HG02798 (cell line): ENCODE results near the gene CFAP74.

ENCODE experiments used
- ATAC-seq: cut with Tn5 transposase; IDR thresholded peaks from one replicate; pipeline ENCODE4 v1.9.1; 2021; ENCODE audit warnings: mild to moderate bottlenecking; ENCODE audit not compliant: unreplicated experiment, poor library complexity

Gene CFAP74

DNA sequence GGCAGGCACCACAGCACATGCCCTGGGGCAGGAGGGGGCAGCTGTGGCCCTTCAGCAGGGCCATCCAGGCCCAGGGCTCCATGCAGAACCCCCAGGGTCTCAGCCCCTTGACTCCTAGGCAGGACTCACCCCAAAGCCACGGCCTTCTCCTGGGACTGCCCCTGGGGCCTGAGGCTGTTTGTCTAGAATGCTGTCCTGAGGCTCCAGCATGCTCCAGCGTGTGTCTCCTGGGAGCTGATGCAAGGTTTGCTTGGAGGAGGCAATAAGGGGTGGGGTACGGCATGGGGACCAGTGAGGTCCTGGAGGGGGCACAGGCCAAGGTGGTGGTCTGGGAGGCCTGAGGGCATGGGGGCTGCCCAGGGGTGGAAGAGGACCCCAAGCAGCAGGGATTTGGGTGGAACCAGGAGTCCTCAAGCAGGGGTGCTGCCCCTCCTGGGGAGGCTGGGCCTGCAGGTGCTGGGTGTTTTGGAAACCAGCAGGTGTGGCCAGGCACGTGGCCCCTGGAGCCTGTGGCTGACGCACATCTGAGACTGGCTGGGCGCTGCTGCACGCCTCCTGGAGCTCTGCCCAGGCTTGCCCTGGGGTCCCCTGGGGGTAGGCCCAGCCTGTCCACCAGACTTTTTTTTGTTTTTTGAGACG lies 96.4 kb downstream of the CFAP74 start:
- peak; percentile 33 for ATAC-seq

DNA sequence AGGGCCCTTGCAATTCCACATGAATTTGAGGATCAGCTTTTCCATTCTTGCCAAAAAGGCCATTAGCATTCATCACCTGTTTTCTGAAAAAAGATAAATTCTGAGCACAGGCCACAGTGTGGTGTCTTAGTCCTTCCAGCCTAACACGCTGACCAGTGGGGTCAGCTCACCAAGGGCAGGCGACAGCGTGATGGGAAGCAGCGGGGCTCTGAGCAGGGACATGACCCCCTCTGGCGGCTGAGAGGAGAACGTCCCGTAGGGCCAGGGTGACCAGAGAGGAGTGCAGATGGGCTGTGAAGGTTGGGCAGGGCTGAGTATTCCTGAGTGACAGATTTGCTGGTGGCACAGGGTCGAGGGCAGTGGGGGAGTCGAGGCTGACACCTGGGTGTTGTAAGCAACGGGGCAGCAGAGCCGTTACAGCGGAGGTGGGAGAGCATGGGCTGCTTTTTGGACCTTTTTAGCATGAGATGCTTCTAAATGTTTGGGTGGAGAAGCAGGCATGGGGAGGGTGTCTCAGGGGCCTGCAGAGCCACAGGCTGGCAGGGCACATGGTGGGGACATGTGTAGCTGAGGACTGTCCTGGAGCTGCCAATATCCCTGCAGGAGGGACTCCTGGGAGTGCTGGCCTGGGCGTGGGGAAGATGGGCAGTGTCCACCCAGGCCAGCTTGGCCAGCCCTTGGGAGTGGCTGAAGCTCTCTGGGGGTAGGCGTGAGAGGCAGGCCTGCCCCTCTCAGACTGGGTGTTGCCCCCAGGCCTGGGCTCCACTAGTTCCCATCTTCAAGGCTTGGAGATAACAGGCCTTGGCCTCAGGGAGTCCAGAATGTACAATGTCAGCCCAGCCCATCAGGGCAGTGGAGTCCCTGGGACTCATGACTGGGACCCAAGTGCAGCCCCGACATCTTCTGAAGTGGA lies 97.1 kb downstream of the CFAP74 start:
- ATAC-seq: no peak

DNA sequence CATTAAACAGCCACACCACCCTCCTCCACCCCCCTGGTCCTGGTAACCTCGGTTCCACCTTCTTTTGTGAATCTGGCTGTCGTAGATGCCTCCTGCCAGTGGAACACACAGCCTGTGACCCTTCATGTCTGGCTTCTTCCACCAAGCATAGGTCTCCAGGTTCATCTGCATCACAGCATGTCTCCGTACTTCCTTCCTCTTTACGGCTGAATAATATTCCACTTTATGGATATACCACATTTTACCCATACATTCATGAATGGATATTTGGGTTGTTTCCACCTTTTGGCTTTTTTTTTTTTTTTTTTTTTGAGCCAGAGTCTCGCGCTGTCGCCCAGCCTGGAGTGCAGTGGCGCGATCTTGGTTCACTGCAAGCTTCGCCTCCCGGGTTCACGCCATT lies 100.4 kb downstream of the CFAP74 start:
- ATAC-seq: no peak

DNA sequence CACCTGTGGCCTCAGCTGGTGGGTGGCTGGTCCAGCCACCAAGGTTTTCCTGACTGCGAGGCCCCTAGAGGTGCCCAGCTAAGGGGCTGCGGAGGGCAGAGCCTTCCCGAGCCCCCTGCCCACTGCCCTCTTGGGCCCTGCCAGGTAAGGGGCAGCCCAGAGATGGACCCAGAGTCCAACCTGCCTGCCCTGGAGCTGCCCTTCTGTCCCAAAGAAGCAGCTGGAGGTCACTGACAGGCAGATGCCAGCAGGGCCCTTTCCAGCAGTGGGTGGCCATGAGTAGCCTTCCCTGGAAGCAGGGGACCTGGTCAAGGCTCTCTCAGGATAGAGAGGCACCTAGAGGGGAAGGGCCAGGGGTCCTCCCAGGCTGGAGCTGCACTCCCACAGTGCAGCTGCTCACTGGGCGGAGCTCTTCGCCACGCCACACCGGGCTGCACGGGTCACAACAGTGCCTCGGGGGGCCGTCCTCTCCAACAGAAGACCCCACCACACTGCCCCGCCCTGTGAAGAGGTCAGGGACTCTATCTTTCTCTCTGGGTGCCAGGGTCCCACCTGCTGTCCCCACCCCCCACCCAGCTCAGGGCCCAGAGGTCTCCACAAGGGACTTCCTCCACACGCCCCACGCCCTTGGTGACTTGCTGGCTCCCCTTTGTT lies 101.8 kb downstream of the CFAP74 start:
- ATAC-seq: no peak

DNA sequence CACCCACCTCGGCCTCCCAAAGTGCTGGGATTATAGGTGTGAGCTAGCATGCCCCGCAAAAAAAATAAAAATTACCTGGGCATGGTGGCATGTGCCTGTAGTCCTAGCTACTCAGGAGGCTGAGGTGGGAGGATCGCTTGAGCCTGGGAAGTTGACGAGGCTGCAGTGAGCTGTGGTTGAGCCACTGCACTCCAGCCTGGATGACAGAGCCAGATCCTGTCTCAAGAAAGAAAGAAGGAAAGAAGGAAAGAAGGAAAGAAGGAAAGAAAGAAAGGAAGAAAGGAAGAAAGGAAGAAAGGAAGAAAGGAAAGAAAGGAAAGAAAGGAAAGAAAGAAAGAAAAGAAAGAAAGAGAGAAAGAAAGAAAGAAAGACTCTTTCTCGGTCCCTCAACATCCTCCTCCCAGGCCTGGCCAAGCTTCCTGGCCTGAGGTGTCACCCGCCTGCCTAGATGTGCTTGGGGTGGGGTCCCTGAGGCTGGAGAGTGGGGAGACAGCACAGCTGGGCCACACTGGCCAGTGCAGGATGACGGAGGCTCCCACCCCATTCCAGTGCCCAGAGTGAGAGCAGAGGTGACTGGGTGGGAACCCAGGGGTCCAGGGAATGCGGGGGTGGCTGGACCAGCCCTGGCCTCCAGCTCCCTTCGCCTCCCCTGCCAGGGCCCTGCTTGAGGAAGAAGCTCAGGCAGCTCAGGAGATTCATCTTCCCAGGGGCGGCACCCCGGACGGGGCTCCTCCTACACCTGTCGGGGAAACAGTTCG lies 102.5 kb downstream of the CFAP74 start:
- no peak for ATAC-seq

DNA sequence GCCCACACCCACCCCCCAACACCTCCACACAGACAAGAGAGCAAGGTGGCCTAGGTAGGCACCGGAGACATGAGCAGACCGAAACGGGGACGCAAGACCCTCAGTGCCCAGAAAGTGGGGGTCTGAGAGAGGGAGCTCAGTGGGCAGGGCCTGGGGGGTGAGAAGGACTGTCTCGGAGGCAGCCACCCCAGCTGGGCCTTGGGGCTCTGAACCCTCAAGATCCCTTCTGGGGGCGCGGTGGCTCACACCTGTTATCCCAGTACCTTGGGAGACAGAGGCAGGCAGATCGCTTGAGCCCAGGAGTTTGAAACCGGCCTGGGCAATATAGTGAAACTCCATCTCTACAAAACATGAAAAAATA lies 103.6 kb downstream of the CFAP74 start:
- ATAC-seq: no peak

DNA sequence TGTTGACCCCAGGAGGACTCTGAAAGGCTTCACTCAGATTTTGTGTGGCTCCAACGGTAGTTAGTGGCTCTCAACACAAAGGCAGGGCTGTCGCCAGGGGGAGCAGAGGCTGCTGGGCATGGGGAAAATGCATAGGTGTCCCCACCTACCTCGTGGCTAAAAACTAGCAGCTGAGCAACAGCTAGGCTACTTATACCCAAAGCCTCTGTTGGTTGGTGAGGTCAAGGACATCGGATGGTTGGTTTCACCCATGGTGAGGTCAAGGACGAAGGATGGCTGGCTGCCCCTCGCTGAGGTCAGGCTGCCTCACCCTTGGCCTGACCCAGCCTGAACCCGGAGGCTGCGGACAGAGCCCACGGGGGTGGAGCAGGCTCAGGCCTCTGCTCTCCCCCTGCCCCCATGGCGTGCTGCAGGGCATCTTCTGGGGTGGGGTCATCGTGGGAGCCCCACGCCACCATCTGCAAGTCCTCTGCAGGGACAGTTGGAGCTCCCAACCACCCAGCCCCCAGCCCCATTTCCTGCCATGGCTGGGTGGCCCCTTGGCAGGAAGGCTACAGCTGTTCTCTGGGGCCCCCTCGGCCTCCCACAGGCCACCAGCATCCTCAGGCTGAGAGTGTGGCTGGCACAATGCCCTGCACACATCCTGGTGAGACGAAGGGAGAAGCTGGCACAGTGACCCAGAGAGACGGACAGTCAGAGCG lies 104.2 kb downstream of the CFAP74 start:
- no peak for ATAC-seq

DNA sequence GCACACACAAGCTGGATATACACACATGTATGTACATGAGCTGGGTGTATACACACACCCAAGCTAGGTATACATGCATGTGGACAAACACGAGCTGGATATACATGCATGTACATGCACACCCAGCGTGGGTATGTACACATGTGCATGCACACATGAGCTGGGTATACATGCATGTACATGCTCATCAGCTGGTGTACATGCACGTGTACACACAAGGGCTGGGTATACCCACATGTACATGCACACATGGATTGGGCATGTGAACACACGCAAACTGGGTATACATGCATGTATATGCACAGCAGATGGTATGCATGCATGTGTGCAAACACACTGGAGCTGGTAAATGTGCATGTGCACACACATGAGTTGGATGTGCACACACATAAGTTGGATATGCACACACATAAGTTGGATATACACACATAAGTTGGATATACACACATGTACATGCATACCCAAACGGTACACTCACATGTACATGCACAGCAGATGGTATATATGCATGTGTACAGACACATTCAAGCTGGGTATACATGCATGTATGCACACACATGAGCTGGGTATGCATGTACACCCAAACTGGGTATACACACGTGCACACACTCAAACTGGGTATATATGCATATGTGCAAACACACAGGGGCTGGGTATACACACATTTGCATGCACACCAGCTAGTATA lies 105.2 kb downstream of the CFAP74 start:
- ATAC-seq: no peak

DNA sequence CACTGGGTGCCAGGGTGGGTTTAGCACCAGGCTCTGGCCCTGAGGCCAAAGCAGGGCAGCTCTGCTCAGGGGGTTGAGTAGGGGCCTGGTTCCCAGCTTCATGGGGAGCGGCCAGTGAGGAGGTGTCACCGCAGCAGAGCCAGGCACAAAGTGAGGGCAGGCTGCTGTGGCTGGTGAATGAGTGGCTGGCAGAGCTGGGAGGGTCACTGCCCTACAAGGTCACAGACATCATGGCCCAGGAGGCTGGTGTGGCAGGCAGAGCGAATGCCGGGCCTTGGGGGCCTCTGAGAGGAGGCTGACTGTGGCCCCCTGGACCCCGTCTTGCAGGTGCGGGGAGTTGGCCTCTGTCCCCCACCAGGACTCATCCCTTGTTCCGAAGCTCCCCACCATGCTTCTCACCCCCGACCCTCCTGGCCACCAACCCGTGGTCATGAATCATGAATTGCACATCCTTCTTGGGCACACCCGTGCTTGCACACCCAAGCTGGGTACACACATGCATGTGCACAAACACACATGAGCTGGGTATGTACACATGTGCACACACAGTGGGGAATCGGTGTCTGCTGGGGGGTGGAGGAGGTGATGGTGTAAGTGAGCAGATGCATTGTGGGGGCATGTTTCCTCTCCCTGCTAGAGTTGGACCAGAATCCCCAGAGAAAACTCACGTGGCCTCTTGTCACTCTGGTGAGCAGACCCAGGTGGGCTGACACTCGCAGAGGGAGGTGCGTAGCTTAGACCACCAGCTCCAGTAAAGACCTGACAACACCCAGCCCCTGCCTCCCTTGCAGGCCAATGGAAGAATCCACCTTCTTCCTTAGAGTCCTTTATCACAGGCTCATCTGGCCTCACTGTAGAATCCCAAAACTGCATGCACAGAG lies 107.9 kb downstream of the CFAP74 start:
- no peak for ATAC-seq

DNA sequence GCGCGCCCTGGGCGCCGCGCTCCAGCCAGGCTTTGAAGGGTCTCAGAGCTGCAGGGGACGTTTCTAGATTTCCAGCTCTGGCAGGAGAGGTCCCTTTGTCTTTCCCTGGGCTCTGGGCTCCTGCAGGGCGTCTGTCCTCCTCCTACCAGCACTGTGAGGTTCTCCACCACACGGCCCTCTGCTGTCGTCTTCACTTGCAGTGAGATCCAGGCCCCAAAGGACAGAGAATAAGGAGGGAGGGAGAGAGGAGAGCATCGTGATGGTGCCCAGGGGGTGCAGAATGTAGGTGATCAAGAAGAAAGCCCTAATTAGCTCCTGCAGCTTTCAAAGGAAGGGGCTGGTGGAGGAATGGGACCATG lies 108.5 kb downstream of the CFAP74 start:
- no peak for ATAC-seq

DNA sequence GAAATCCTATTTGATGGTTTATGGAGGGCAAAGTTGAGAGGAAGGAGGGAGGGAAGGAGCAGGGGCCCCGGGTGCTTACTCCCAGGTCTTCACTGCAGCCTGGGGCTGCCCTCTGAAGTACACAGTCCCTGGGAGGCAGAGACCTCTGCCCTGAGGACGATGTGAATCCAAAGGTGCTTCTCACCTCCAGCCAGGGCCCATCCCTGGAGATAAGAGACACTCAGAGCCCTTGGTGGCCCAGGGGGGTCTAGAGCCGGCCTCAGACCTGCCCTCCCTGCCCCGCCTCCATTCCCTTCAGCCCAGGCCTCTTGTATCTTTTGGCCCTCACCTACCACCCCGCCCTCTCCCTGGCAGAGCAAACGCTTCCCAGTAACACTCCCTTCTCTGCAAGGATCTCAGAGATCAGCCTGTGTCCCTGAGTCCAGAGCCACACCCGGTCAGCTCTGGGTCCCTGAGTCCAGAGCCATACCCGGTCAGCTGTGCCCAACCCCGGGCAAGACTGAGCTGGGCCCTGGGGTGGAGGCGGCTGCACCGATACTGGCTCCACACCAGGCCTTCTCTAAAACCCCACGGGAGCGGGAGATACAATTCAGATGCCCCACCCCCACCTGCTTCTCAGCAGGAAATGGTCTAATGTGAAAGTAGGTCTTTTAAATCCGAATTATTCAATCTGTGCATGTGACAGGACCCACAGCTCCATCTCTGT lies 109.1 kb downstream of the CFAP74 start:
- ATAC-seq: no peak

DNA sequence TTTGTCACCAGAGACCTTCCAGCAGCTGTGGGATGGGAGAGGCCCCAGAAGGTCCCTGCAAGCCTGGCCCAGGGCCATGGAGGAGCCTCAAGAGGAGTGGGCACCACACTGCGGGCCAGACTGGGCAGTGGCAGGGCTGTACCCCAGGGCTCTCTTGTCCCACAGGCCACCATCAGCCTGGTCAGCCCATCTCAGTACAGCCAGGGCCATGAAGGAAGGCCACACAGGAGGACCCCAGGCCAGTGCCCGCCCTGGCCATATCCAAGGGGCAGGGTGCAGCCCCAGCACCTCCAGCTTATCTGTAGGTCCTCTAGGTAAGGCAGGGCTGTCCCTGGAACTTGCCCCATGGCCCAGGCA lies 109.6 kb downstream of the CFAP74 start:
- no peak for ATAC-seq

DNA sequence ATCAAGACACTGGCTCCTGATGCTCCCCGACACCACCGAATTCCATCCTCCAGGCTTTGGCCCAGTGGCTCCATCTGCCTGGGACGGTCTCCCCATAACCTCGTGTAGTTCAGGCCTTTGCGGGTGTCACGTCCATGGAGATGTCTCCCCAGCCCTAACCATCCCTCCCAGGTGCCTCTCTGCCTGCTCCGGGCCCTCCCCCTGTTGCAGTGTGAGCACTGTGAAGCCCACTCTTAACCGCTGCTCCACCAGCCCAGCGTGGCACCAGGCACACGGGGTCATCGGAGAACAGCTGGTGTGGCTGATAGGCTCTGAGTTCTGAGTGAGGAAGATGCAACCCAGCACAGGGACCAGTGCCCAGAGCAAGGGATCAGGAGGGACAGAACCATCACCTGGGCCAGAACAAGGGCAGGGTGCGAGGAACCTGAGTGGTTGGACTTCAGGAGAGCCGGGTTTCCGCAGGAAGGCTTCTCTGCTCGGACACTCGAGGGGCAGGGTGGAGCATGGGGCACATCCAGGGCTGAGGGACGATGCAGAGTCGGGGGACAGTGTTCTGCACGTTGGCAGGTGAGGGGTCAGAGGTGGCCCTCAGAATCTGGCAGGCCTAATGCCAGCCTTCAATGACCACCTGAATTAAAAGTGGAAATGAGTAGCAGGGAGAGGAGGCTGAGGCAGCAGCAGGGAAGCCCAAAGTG lies 110.1 kb downstream of the CFAP74 start:
- ATAC-seq: no peak

DNA sequence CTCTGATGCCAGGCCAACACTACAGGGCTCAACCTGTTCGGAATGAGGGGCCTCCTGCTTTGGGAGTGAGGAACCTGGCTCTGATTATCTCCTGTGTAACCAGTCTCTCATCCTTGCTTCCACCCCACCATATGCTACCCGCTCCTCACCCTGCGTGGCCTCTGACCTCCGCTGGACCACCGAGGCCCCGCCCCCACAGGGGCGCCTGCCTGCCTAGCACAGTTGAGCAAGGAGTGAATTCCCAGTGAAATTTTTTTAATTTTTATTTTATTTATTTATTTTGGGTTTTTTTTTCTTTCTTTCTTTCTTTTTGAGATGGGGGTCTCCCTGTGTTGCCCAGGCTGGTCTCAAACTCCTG lies 110.8 kb downstream of the CFAP74 start:
- ATAC-seq: no peak

DNA sequence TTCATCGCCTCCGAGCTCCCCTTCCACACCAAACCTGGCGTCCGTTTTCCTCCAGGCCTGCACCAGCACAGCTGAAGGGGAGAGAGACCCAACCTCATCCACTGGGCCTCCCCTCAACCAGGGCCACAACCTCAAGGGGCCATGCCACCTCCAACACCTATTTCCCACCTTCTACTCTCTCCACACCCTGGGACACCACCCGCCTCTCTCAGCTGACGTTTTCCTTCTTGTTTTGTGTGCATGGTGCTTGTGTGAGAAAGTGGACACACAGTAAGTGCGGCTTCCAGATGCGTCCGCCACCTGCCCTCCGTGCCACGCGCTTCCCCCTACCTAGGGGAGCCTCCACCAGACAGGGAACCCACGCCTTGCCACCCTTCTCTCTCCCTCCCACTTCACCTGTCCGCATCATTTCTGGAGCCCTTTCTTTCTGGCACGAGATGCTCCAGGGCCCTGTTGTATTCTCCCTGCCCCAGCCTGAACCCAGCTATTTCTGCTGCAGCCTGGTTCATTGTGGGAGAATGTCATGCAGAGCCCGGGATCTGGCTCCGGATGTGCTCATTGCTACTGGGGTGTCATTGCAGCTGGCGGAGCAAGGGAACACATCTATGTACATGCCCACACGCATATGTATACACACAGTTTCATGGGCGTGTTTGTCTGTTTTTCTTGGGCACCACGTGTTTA lies 111.4 kb downstream of the CFAP74 start:
- ATAC-seq: no peak

DNA sequence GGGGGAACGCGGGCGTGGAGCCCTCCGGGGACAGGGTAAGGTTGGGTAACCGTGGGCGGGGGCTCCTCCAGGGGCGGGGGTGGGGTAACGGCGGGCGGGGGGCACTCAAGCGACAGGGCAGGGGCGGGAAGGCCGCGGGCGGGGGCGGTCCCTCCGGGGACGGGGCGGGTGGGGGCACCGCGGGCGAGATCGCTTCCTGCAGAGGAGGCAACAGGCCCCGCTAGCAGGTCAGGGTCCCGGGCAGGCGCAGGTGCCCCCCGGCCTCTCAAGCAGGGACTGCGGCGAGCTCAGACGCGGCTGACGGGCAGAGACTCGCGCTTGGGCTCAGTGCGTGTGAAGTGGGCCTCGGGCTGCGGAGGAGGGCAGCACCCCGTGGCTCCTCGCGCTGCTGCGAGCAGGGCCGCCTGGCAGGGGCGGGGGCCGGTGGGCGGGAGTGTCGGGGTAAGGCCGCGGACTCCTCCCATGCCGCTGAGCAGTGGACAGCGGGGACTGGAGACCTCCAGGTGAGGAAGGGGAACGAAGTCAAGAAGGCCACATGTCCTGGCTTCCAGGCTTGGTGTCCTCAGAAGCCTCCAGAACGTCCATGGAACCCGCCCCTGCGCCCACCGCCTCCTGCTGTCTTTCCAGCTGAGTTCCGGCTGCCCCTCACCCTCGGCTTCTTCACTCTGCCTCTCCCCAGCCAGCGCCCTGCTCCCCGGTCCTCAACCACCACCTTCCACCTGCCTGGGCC lies 112.1 kb downstream of the CFAP74 start:
- no peak for ATAC-seq
